K562 (cell line): ENCODE data around the gene CDSN.

Experiments used
- CREB1 ChIP-seq, 2 experiments: sonication (generic) in 1 of 2; formaldehyde crosslinking in 1 of 2; IDR thresholded peaks; 2 replicates each; pipeline versions ENCODE4 v1.6.1 to v1.8.0; 2012 to 2022; ENCODE audit warnings: inconsistent platforms in 1 of 2, mild to moderate bottlenecking in 1 of 2, missing genetic modification reagents in 1 of 2, moderate library complexity in 1 of 2
- CTCF ChIP-seq, 3 experiments: IDR thresholded peaks in 2 of 3; conservative IDR thresholded peaks in 1 of 3; 2 replicates each; pipeline ENCODE4 v1.5.1; 2011 to 2012; ENCODE audit warnings: low read length in 3 of 3, mild to moderate bottlenecking in 3 of 3, control low read depth in 2 of 3, improper control_type of control experiment in 1 of 3, inconsistent platforms in 1 of 3, low read depth in 1 of 3, mixed read lengths in 1 of 3, moderate library complexity in 1 of 3; ENCODE audit not compliant: insufficient read depth in 2 of 3
- HDAC1 ChIP-seq, 2 experiments: fragments of 450-650 bp; IDR thresholded peaks; 2 replicates each; pipeline ENCODE4 v1.6.1; 2016 to 2017; ENCODE audit warnings: inconsistent platforms in 1 of 2, mild to moderate bottlenecking in 1 of 2, moderate library complexity in 1 of 2
- HNRNPH1 ChIP-seq: fragments of 200-400 bp; formaldehyde crosslinking; optimal IDR thresholded peaks from 2 replicates; pipeline ENCODE3; 2017; ENCODE audit warnings: low read depth, mild to moderate bottlenecking, low read length, moderate library complexity
- JUN ChIP-seq, 2 experiments: sonication (generic) in 1 of 2; formaldehyde crosslinking in 1 of 2; IDR thresholded peaks; 2 replicates each; pipeline versions ENCODE4 v1.6.1 to v1.8.0; 2012 to 2022; ENCODE audit warnings: borderline replicate concordance in 2 of 2, mild to moderate bottlenecking in 2 of 2, improper control_type of control experiment in 1 of 2, low read depth in 1 of 2, low read length in 1 of 2, missing genetic modification reagents in 1 of 2
- MCM7 ChIP-seq, 2 experiments: fragments of 450-650 bp; IDR thresholded peaks; 2 replicates each; pipeline ENCODE4 v1.6.1; 2016 to 2018
- MNT ChIP-seq, 2 experiments: fragments of 450-650 bp; conservative IDR thresholded peaks; 2 replicates each; pipeline ENCODE4 v1.6.1; 2017; ENCODE audit warnings: mild to moderate bottlenecking in 2 of 2, moderate library complexity in 2 of 2
- PML ChIP-seq: IDR thresholded peaks from 2 replicates; pipeline ENCODE4 v1.6.1; 2012; ENCODE audit warnings: low read length, inconsistent platforms
- SP1 ChIP-seq: sonication (generic); formaldehyde crosslinking; IDR thresholded peaks from 2 replicates; pipeline ENCODE4 v1.8.1; 2022; ENCODE audit warnings: mild to moderate bottlenecking, missing genetic modification reagents
- TARDBP ChIP-seq: fragments of 450-650 bp; IDR thresholded peaks from 2 replicates; pipeline ENCODE4 v1.6.1; 2016
- ZNF146 ChIP-seq: IDR thresholded peaks from one replicate; pipeline ENCODE4 v1.6.1; 2018; ENCODE audit warnings: missing compliant biosample characterization; ENCODE audit not compliant: unreplicated experiment
- ZNF695 ChIP-seq: fragments of 450-650 bp; formaldehyde crosslinking; IDR thresholded peaks from 2 replicates; pipeline ENCODE4 v1.4.0; 2020; ENCODE audit warnings: mild to moderate bottlenecking, moderate library complexity

GRCh38 chr6:31110825-31111582 is 9.2 kb downstream of the CDSN start:
- TF ChIP-seq JUN (IDR thresholded peaks at IDR 0.05; ENCODE audit: borderline replicate concordance, low read depth, low read length), result no peak
- no peak for TF ChIP-seq JUN (CRISPR knock-in tag; IDR thresholded peaks at IDR 0.05; ENCODE audit: borderline replicate concordance)
- TF ChIP-seq ZNF695 (CRISPR knock-in tag), result no peak
- TF ChIP-seq CREB1 (IDR thresholded peaks at IDR 0.05), result no peak
- TF ChIP-seq CREB1 (CRISPR knock-in tag; IDR thresholded peaks at IDR 0.05), result no peak
- no peak for TF ChIP-seq PML
- TF ChIP-seq TARDBP, result no peak
- TF ChIP-seq HDAC1 (IDR thresholded peaks at IDR 0.05), result no peak
- TF ChIP-seq ZNF146 (CRISPR knock-in tag), result no peak
- TF ChIP-seq MCM7 (IDR thresholded peaks at IDR 0.05), result no peak
- TF ChIP-seq HNRNPH1, result no peak
- TF ChIP-seq MNT (conservative IDR thresholded peaks at IDR 0.05), result no peak
- no peak for TF ChIP-seq SP1 (CRISPR knock-in tag)
- no peak for TF ChIP-seq CTCF (IDR thresholded peaks at IDR 0.05 in 2 of 3, conservative IDR thresholded peaks at IDR 0.05 in 1 of 3; ENCODE audit: insufficient read depth in 2 of 3, low read depth in 1 of 3, low read length in 3 of 3)
